Bronchial epithelial cell (primary cell): Measurements from ENCODE around the gene ATG4B. TPM values are rescaled to one million over a fixed set of nuclear protein-coding genes. Genes with fewer than 3 reads are reported as not detected.

ENCODE experiments used
- DNase-seq: peaks from one replicate; pipeline ENCODE4 v3.0.0-alpha.2; 2010; ENCODE audit warnings: low read depth
- FAIRE-seq: peaks from 2 replicates; lab custom pipeline; 2011; peaks lifted over from hg19 to GRCh38; lab: Jason Lieb, UNC
- H3K27me3 ChIP-seq: 2 replicates; pipeline ENCODE4 v1.5.1; 2011; ENCODE audit warnings: low read length; ENCODE audit not compliant: control insufficient read depth, insufficient read depth
- H3K36me3 ChIP-seq: 2 replicates; pipeline ENCODE4 v1.5.1; 2011; ENCODE audit warnings: low read length; ENCODE audit not compliant: control insufficient read depth, insufficient read depth
- H3K4me3 ChIP-seq: 2 replicates; pipeline ENCODE4 v1.5.1; 2011; ENCODE audit warnings: mild to moderate bottlenecking, low read depth, low read length, control low read depth
- total RNA-seq: library from RNA; depleted of rRNA; stranded (reverse); fragments of >200 nt; gene quantifications from 2 replicates; pipeline ENCODE4 v1.2.1, GENCODE V29; 2014
- TF ChIP-seq, protein P1 (sequence below): IDR thresholded peaks from 2 replicates; pipeline ENCODE4 v1.5.1; 2011; ENCODE audit warnings: mild to moderate bottlenecking, moderate library complexity, low read length, control low read depth, inconsistent platforms; ENCODE audit not compliant: insufficient read depth, severe bottlenecking

ATG4B gene
- total RNA-seq, 1 donor from 2014 or later = 51.3 TPM

DNA sequence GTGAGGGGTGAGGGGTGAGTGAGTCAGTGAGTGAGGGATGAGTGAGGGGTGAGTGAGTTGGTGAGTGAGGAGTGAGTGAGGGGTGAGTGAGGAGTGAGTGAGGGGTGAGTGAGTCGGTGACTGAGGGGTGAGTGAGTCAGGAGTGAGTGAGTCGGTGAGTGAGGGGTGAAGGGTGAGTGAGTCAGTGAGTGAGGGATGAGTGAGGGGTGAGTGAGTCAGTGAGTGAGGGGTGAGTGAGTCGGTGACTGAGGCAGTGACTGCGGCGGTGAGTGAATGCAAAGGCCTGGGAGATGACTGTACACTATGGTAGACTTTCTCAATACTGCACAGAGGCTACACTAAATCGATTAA is 17.1 kb upstream of the ATG4B start:
- TF ChIP-seq, protein P1, sequence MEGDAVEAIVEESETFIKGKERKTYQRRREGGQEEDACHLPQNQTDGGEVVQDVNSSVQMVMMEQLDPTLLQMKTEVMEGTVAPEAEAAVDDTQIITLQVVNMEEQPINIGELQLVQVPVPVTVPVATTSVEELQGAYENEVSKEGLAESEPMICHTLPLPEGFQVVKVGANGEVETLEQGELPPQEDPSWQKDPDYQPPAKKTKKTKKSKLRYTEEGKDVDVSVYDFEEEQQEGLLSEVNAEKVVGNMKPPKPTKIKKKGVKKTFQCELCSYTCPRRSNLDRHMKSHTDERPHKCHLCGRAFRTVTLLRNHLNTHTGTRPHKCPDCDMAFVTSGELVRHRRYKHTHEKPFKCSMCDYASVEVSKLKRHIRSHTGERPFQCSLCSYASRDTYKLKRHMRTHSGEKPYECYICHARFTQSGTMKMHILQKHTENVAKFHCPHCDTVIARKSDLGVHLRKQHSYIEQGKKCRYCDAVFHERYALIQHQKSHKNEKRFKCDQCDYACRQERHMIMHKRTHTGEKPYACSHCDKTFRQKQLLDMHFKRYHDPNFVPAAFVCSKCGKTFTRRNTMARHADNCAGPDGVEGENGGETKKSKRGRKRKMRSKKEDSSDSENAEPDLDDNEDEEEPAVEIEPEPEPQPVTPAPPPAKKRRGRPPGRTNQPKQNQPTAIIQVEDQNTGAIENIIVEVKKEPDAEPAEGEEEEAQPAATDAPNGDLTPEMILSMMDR = no peak
- DNase-seq (peak; percentile 42), FAIRE-seq (peak; percentile 93)
- Histone ChIP-seq H3K4me3 (no peak overlapping the region), H3K36me3 (peaks cover 6% of the 10 kb centered on the region), H3K27me3 (no peaks in the 10 kb centered on the region)

GRCh38 chr2:241627675-241628074 is 9.8 kb upstream of the ATG4B start:
- no peaks in the 10 kb centered on the region for H3K27me3 ChIP-seq
- no peak for DNase-seq
- no peak for FAIRE-seq
- H3K36me3 ChIP-seq = peaks cover 9% of the 10 kb centered on the region
- TF ChIP-seq, protein P1 = no peak
- H3K4me3 ChIP-seq = no peak overlapping the region

DNA sequence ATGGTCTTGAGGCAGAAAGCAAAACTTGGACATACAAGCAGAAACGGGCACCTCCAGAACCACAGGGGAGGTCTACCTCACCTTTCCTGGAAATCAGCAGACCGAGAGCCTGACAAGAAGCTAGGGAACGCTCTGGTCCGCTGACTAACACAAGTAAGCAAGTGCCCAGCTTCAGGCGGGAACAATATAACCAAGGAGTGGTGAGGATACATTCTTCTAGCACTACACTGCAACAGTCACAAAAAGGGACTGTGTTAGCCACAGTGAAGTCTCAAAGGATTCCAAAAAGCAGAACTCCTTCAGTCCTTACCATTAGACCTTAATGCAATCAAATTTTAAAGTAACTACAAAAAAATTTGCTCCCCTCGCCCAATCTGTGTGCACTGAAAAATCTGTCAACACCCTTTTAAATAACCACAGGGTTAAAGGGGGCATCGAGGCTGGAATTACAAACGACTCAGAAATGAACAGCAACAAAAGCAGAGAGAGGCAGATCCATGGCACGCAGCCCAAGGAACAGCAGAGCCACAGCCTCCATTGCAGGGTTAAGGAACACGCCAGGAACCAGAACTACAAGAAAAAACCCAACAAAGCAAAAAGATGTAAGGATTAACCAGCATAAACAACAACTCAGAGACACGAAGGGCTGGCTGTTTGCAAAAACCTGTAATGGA is 7.6 kb upstream of the ATG4B start:
- FAIRE-seq (no peak), DNase-seq (no peak)
- TF ChIP-seq, protein P1 = no peak

DNA sequence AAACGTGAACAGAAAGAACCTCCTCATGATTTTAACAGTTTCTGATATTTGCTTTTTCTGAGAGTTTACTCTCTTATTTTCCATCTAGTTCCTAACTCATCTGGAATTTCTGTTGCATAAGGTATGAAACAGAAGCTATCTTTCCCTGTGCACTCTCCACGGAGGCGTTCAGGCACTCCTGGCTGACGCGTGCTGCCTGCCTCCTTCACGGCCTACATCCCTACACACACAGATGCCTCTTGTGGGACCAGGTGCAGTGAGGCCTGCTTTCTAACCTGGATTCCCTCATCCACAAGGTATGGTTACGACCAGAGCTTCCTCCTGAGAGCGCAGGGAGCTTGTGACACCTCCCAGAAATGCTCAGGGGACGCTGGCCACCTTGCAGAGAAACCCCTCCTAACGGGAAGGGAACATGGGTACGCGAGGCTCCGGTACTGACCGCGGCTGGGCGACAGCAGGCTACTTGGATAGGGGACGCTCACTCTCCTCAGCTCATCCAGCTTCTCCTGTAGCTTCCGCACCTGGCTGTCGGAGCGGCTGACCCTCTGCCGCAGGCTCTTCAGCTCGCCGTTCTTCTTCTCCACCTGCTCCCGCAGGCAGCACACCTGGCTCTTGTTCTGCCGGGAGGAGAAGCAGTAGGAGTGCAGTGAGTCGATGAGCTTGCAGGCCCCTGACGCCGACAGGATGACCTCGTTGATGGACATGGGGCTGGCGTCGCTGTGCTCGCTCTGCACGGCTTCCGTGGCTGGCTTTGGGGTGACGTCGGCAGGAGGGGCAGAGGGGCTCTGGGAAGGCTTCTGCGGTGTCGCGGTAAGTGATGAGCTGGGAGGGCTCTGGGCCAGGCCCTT is 4.8 kb upstream of the ATG4B start:
- FAIRE-seq (no peak), DNase-seq (no peak)
- no peaks in the 10 kb centered on the region for H3K27me3 ChIP-seq
- H3K36me3 ChIP-seq = peaks cover 17% of the 10 kb centered on the region
- TF ChIP-seq, protein P1 = no peak
- no peak overlapping the region for H3K4me3 ChIP-seq

More for the DNA sequence above, 7.6 kb upstream of the ATG4B start:
- peaks cover 17% of the 10 kb centered on the region for H3K36me3 ChIP-seq
- no peak overlapping the region for H3K4me3 ChIP-seq
- no peaks in the 10 kb centered on the region for H3K27me3 ChIP-seq

DNA sequence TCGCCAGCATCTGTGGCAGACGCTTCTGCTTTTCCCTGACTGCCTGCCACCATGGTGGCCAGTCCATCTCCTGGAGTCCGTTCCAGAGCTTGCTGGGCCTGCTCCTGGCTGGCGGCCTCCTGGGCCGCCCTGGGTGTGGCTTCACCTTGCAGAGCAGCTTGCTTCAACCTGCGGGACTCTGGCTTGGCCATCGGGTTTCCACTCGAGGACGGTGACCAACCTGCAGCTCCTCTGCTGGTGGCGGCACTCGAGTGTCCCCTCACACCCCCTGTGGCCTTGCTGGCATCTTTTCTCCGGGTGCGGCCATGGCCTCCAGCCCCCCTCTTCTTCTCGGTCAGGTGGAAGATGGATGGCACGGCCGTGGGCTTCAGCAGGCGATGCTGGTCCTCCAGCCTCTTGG is 3.9 kb upstream of the ATG4B start:
- Histone ChIP-seq H3K27me3 (no peaks in the 10 kb centered on the region), H3K4me3 (no peak overlapping the region), H3K36me3 (peaks cover 15% of the 10 kb centered on the region)
- TF ChIP-seq, protein P1 = no peak
- FAIRE-seq (no peak), DNase-seq (no peak)
